WTC11 (cell line): ENCODE results near the gene PDGFRB. TPM values are rescaled to one million over a fixed set of nuclear protein-coding genes. Genes with fewer than 3 reads are reported as not detected.
A peak's percentile ranks its signal among the peaks of the same experiment; 100 is the strongest.

ENCODE experiments used
- ATAC-seq: fragments of 200-7000 bp; cut with Tn5 transposase; 2 replicates; pipeline ENCODE4 v1.10.0; 2021; ENCODE audit warnings: mild to moderate bottlenecking, moderate library complexity
- CTCF ChIA-PET: fragments of 300-600 bp; sonication (Branson Sonifier 250); formaldehyde crosslinking; loops from one replicate; lab custom pipeline; 2021; ENCODE audit warnings: antibody characterized with exemption; lab: Charles Lee
- POLR2A ChIA-PET: fragments of 350-600 bp; sonication (Branson Sonifier 250); formaldehyde crosslinking; loops from one replicate; lab custom pipeline; 2021; ENCODE audit warnings: antibody characterized with exemption; lab: Charles Lee
- DNase-seq: peaks from one replicate; pipeline ENCODE4 v3.0.0; 2021; ENCODE audit warnings: low spot score
- H3K27ac Mint-ChIP-seq: 2 replicates; pipeline ENCODE4 v1.8.0; 2021; ENCODE audit warnings: mixed read lengths
- H3K27me3 Mint-ChIP-seq: 2 replicates; pipeline ENCODE4 v1.8.0; 2021; ENCODE audit warnings: low read depth, mild to moderate bottlenecking, moderate library complexity, mixed read lengths
- H3K36me3 Mint-ChIP-seq: 2 replicates; pipeline ENCODE4 v1.8.0; 2021; ENCODE audit warnings: mixed read lengths
- H3K4me1 Mint-ChIP-seq: 2 replicates; pipeline ENCODE4 v1.8.0; 2022; ENCODE audit warnings: mixed read lengths
- H3K4me3 Mint-ChIP-seq: 2 replicates; pipeline ENCODE4 v1.8.0; 2021; ENCODE audit warnings: mild to moderate bottlenecking, moderate library complexity, mixed read lengths
- H3K9me3 Mint-ChIP-seq: 2 replicates; pipeline ENCODE4 v1.8.0; 2021; ENCODE audit warnings: mixed read lengths
- ATF1 ChIP-seq: sonication (generic); formaldehyde crosslinking; IDR thresholded peaks from 2 replicates; pipeline ENCODE4 v1.8.1; 2023; ENCODE audit warnings: mild to moderate bottlenecking, moderate library complexity, missing genetic modification reagents
- ELF4 ChIP-seq: sonication (generic); formaldehyde crosslinking; IDR thresholded peaks from 2 replicates; pipeline ENCODE4 v1.8.1; 2022; ENCODE audit warnings: low read depth, mild to moderate bottlenecking, moderate library complexity, missing genetic modification reagents
- JAZF1 ChIP-seq: fragments of 250-450 bp; sonication (Bioruptor Pico); IDR thresholded peaks from 2 replicates; pipeline ENCODE4 v1.9.0; 2021; ENCODE audit warnings: moderate library complexity, mild to moderate bottlenecking, inconsistent platforms
- KAT7 ChIP-seq: sonication (generic); formaldehyde crosslinking; IDR thresholded peaks from 2 replicates; pipeline ENCODE4 v1.8.1; 2023; ENCODE audit warnings: missing genetic modification reagents, mild to moderate bottlenecking, borderline replicate concordance
- MXD4 ChIP-seq: fragments of 250-450 bp; sonication (Bioruptor Pico); IDR thresholded peaks from 2 replicates; pipeline ENCODE4 v1.8.0; 2021; ENCODE audit warnings: mild to moderate bottlenecking, moderate library complexity, borderline replicate concordance
- RELA ChIP-seq: sonication (generic); formaldehyde crosslinking; IDR thresholded peaks from 2 replicates; pipeline ENCODE4 v1.8.1; 2022; ENCODE audit warnings: missing genetic modification reagents, mild to moderate bottlenecking, borderline replicate concordance
- ZNF263 ChIP-seq: sonication (generic); formaldehyde crosslinking; IDR thresholded peaks from 2 replicates; pipeline ENCODE4 v1.8.1; 2022; ENCODE audit warnings: low read depth, mild to moderate bottlenecking, moderate library complexity, missing genetic modification reagents
- total RNA-seq: library from RNA; stranded (reverse); gene quantifications from 3 replicates; pipeline ENCODE4 v1.2.3, GENCODE V29; 2021
- TF ChIP-seq, protein P1 (sequence below): sonication (generic); formaldehyde crosslinking; IDR thresholded peaks from 2 replicates; pipeline ENCODE4 v1.8.1; 2023; ENCODE audit warnings: mild to moderate bottlenecking, missing genetic modification reagents, moderate library complexity
- TF ChIP-seq, protein P2 (sequence below): sonication (generic); formaldehyde crosslinking; IDR thresholded peaks from 2 replicates; pipeline ENCODE4 v1.8.0; 2022; ENCODE audit warnings: mild to moderate bottlenecking, missing genetic modification reagents
- TF ChIP-seq, protein P3 (sequence below): fragments of 250-450 bp; sonication (Bioruptor Pico); conservative IDR thresholded peaks from 2 replicates; pipeline ENCODE4 v1.9.0; 2021; ENCODE audit warnings: mild to moderate bottlenecking
- TF ChIP-seq, protein P4 (sequence below): fragments of 200-600 bp; IDR thresholded peaks from 2 replicates; pipeline ENCODE4 v1.8.0; 2022; ENCODE audit warnings: antibody characterized with exemption
- TF ChIP-seq, protein P5 (sequence below): sonication (generic); formaldehyde crosslinking; IDR thresholded peaks from 2 replicates; pipeline ENCODE4 v1.8.0; 2023; ENCODE audit warnings: missing genetic modification reagents
- TF ChIP-seq, protein P6 (sequence below): sonication (generic); formaldehyde crosslinking; conservative IDR thresholded peaks from 2 replicates; pipeline ENCODE4 v1.8.1; 2023; ENCODE audit warnings: mild to moderate bottlenecking, low read depth, missing genetic modification reagents, moderate library complexity
- TF ChIP-seq, protein P7 (sequence below): sonication (generic); formaldehyde crosslinking; IDR thresholded peaks from 2 replicates; pipeline ENCODE4 v1.8.0; 2022; ENCODE audit warnings: missing genetic modification reagents

PDGFRB gene
- total RNA-seq, 1 experiment from 2014 or later, result 5.1 TPM

DNA sequence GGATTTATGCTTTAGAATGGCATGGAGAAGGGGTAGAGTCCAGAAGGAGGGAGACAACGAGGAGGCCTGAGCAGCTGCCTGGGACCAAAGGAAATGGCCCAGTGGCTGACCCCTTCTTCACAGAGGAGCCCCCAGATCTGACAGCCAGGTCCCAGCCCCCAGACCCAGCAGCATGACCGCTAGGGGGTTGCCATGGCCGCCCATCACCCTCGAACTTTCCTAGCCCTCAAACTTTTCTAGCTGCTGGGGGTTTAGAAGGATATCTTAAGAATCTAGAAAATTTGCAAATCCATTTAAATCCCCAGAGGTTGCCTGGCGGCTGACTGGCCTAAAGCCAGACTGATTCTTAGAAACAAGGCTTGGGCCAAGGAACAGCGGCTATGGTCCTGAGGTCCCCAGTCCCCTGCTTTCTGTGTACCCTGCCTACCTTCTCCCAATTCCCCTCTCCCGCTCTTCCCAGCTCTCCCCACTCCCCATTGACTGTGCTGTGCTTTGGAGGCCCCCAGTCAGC, 972 bp downstream of the PDGFRB start:
- POLR2A ChIA-PET, result no interaction called here
- TF ChIP-seq KAT7 (CRISPR knock-in tag) (no peak), ATF1 (no peak), JAZF1 (CRISPR knock-in tag) (no peak), MXD4 (CRISPR knock-in tag) (no peak), RELA (CRISPR knock-in tag) (no peak), ZNF263 (no peak), ELF4 (no peak)
- TF ChIP-seq, protein P1, sequence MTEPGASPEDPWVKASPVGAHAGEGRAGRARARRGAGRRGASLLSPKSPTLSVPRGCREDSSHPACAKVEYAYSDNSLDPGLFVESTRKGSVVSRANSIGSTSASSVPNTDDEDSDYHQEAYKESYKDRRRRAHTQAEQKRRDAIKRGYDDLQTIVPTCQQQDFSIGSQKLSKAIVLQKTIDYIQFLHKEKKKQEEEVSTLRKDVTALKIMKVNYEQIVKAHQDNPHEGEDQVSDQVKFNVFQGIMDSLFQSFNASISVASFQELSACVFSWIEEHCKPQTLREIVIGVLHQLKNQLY (CRISPR knock-in tag), result no peak
- TF ChIP-seq, protein P2, sequence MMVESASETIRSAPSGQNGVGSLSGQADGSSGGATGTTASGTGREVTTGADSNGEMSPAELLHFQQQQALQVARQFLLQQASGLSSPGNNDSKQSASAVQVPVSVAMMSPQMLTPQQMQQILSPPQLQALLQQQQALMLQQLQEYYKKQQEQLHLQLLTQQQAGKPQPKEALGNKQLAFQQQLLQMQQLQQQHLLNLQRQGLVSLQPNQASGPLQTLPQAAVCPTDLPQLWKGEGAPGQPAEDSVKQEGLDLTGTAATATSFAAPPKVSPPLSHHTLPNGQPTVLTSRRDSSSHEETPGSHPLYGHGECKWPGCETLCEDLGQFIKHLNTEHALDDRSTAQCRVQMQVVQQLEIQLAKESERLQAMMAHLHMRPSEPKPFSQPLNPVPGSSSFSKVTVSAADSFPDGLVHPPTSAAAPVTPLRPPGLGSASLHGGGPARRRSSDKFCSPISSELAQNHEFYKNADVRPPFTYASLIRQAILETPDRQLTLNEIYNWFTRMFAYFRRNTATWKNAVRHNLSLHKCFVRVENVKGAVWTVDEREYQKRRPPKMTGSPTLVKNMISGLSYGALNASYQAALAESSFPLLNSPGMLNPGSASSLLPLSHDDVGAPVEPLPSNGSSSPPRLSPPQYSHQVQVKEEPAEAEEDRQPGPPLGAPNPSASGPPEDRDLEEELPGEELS (CRISPR knock-in tag), result no peak
- TF ChIP-seq, protein P3, sequence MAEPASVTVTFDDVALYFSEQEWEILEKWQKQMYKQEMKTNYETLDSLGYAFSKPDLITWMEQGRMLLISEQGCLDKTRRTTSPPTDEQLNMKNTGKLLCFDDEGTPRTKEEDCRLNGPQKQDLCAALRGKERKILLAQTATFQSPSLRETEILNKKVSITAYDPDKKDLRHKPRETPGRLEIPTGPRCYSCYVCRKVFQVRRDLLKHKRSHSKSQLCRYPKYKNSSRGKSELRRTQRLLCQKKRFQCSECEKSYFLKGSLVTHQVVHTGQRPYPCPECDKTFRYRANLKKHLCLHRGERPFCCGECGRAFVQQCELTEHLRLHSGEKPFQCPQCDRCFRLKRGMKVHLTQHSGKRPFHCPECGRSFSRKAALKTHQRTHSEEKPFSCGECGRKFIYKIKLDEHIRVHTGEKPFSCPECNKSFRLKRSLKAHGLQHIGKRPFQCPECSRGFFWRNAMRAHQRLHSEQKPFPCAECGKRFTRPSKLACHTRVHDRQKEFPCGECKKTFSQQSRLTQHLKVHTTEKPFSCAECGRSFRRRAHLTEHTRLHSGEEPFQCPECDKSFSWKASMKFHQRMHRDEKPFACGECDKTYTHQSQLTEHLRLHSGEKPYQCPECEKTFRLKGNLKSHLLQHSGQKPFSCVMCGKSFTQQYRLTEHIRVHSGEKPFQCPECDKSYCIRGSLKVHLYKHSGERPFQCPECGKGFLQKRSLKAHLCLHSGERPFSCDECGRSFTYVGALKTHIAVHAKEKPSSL (CRISPR knock-in tag), result no peak
- TF ChIP-seq, protein P4, sequence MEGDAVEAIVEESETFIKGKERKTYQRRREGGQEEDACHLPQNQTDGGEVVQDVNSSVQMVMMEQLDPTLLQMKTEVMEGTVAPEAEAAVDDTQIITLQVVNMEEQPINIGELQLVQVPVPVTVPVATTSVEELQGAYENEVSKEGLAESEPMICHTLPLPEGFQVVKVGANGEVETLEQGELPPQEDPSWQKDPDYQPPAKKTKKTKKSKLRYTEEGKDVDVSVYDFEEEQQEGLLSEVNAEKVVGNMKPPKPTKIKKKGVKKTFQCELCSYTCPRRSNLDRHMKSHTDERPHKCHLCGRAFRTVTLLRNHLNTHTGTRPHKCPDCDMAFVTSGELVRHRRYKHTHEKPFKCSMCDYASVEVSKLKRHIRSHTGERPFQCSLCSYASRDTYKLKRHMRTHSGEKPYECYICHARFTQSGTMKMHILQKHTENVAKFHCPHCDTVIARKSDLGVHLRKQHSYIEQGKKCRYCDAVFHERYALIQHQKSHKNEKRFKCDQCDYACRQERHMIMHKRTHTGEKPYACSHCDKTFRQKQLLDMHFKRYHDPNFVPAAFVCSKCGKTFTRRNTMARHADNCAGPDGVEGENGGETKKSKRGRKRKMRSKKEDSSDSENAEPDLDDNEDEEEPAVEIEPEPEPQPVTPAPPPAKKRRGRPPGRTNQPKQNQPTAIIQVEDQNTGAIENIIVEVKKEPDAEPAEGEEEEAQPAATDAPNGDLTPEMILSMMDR, result no peak
- Mint-ChIP-seq H3K4me1 (peaks cover 26% of the 10 kb centered on the region), H3K27ac (no peak overlapping the region), H3K36me3 (no peaks in the 10 kb centered on the region), H3K4me3 (no peak overlapping the region; the same call in 1 of the 2 replicates), H3K9me3 (no peaks in the 10 kb centered on the region), H3K27me3 (peaks cover 6% of the 10 kb centered on the region)
- no peak for DNase-seq
- CTCF ChIA-PET, result interaction anchor here (0.7 to 2.3 kb wide), 12 partner anchors 16 to 196 kb away, joined by 3 to 8 read pairs (median 4); partner anchors contain the start of gene SLC6A7
- no peak for ATAC-seq

DNA sequence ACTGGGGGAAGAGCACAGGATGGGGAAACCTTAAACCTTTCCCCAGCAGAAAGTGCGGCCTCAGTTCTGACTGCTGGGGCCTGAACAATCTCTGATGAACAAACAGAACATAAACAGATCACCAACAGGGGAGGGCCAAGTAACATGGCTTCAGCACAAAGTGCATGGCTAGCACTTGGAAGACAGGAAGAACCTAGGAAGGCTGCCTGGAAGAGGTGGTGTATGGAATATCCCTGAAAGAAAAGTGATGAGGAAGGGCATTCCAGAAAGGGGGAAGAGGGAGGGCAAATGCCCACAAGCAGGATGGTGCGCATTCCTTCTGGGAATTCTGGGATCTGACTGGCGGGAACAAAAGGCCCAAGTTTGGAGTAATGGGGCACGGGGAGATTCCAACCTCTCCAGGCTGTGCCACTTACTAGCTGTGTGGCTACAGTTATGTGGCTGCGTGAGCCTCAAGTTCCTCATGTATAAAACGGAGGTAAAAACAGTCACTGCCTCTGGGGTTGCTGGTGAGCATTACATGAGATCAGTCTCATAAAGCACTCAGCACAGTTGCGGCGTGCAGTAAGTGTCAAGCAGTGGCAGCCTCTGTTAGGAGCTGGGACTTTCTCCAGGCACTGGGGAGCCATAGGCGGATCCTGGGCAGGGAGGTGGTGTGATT, 1.6 kb downstream of the PDGFRB start:
- Mint-ChIP-seq H3K36me3 (no peaks in the 10 kb centered on the region), H3K27me3 (peaks cover 6% of the 10 kb centered on the region), H3K4me3 (no peak overlapping the region; the same call in 1 of the 2 replicates), H3K4me1 (peaks cover 26% of the 10 kb centered on the region), H3K9me3 (no peaks in the 10 kb centered on the region), H3K27ac (no peak overlapping the region)
- POLR2A ChIA-PET, result no interaction called here
- ATAC-seq, result peak; percentile 7; the same call in 1 of the 2 replicates
- DNase-seq, result no peak
- TF ChIP-seq, protein P5, sequence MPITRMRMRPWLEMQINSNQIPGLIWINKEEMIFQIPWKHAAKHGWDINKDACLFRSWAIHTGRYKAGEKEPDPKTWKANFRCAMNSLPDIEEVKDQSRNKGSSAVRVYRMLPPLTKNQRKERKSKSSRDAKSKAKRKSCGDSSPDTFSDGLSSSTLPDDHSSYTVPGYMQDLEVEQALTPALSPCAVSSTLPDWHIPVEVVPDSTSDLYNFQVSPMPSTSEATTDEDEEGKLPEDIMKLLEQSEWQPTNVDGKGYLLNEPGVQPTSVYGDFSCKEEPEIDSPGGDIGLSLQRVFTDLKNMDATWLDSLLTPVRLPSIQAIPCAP (CRISPR knock-in tag), result no peak
- TF ChIP-seq, protein P6, sequence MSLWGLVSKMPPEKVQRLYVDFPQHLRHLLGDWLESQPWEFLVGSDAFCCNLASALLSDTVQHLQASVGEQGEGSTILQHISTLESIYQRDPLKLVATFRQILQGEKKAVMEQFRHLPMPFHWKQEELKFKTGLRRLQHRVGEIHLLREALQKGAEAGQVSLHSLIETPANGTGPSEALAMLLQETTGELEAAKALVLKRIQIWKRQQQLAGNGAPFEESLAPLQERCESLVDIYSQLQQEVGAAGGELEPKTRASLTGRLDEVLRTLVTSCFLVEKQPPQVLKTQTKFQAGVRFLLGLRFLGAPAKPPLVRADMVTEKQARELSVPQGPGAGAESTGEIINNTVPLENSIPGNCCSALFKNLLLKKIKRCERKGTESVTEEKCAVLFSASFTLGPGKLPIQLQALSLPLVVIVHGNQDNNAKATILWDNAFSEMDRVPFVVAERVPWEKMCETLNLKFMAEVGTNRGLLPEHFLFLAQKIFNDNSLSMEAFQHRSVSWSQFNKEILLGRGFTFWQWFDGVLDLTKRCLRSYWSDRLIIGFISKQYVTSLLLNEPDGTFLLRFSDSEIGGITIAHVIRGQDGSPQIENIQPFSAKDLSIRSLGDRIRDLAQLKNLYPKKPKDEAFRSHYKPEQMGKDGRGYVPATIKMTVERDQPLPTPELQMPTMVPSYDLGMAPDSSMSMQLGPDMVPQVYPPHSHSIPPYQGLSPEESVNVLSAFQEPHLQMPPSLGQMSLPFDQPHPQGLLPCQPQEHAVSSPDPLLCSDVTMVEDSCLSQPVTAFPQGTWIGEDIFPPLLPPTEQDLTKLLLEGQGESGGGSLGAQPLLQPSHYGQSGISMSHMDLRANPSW (CRISPR knock-in tag), result no peak
- 0 out of 2 replicates have a peak, but pooled peaks have one; percentile 32 for TF ChIP-seq ATF1
- TF ChIP-seq, protein P7, sequence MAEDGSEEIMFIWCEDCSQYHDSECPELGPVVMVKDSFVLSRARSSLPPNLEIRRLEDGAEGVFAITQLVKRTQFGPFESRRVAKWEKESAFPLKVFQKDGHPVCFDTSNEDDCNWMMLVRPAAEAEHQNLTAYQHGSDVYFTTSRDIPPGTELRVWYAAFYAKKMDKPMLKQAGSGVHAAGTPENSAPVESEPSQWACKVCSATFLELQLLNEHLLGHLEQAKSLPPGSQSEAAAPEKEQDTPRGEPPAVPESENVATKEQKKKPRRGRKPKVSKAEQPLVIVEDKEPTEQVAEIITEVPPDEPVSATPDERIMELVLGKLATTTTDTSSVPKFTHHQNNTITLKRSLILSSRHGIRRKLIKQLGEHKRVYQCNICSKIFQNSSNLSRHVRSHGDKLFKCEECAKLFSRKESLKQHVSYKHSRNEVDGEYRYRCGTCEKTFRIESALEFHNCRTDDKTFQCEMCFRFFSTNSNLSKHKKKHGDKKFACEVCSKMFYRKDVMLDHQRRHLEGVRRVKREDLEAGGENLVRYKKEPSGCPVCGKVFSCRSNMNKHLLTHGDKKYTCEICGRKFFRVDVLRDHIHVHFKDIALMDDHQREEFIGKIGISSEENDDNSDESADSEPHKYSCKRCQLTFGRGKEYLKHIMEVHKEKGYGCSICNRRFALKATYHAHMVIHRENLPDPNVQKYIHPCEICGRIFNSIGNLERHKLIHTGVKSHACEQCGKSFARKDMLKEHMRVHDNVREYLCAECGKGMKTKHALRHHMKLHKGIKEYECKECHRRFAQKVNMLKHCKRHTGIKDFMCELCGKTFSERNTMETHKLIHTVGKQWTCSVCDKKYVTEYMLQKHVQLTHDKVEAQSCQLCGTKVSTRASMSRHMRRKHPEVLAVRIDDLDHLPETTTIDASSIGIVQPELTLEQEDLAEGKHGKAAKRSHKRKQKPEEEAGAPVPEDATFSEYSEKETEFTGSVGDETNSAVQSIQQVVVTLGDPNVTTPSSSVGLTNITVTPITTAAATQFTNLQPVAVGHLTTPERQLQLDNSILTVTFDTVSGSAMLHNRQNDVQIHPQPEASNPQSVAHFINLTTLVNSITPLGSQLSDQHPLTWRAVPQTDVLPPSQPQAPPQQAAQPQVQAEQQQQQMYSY (CRISPR knock-in tag), result peak; percentile 48
- TF ChIP-seq, all 79 proteins: peak for 2
- CTCF ChIA-PET, result interaction anchor here (0.7 to 2.3 kb wide), 8 partner anchors 18 to 79 kb away, joined by 3 to 8 read pairs (median 4); partner anchors contain the start of gene SLC6A7
